Measurements from ENCODE around the gene CLIP2.

Gene CLIP2

GRCh38 chr7:74290981-74291441, 1.8 kb downstream of the CLIP2 start:
- peak overlapping the region; percentile 91 for H3K4me3 ChIP-seq (ENCODE audit: low read depth, low read length)
- TF ChIP-seq CTCF (IDR thresholded peaks at IDR 0.05; ENCODE audit: borderline replicate concordance, insufficient read depth, low read depth, low read length): no peak

- peak overlapping the region; percentile 38 for H3K4me3 ChIP-seq (ENCODE audit: low read depth, low read length)
- no peak for TF ChIP-seq CTCF (IDR thresholded peaks at IDR 0.05; ENCODE audit: borderline replicate concordance, insufficient read depth, low read depth, low read length)
These were observed 2.3 kb downstream of the CLIP2 start for GRCh38 chr7:74291535-74291934.

DNA sequence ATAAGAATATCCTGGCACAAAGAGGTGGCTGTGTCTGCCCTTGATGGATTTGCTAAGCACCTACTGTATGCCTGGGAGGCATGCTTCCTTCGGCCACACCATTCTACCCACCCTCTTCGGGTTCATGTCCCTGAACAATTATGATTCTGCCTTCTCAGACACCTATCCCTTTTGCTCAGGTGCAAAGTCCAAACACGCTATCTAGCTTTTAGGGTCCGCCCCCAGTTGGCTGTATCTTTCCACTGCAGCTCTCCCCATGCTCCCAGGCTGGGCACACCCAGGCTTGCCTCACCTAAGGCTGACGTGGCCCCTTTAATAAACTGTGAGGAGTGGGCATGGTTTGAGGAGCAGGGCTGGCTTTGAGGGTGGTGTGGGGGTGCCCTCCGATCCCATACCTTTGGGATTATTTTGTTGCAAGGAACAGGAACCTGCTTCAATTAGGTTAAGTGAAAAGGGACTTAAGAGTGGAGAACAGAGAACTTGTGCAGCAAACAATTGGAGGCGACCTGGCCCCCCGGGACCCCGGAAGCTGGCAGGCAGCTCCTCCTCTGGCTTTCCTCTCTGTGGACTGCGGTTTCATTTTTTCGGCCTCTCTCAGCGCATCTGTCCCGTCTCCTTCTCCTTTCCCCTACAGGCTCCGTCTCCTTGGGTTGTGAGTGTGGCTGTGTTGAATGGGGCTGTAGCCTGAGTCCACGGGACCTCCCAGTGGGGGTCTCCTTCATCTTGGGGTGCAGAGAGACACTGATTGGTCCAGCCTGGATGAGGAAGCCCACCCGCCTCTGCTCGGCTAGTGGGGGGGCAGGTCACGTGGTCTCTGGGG, 3.8 kb downstream of the CLIP2 start:
- TF ChIP-seq CTCF (IDR thresholded peaks at IDR 0.05; ENCODE audit: borderline replicate concordance, insufficient read depth, low read depth, low read length): no peak
- no peak overlapping the region for H3K4me3 ChIP-seq (ENCODE audit: low read depth, low read length)

DNA sequence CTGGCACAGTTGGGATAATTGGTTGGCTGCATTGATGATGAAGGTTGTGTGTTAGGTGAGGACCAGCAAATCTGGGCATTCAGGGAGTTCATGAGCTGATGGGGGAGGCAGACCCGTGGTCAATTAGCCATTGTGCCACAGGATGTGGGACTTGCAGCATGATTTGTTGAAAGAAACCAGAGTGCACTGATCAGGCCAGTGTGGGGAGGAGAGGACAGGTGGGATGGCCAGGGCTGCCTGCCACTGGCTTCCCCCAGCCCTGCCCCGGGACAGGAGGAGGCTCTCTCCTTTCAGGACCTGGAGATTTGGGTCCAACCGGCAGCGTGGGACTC, 4.3 kb downstream of the CLIP2 start:
- no peak overlapping the region for H3K4me3 ChIP-seq (ENCODE audit: low read depth, low read length)
- TF ChIP-seq CTCF (IDR thresholded peaks at IDR 0.05; ENCODE audit: borderline replicate concordance, insufficient read depth, low read depth, low read length): no peak

DNA sequence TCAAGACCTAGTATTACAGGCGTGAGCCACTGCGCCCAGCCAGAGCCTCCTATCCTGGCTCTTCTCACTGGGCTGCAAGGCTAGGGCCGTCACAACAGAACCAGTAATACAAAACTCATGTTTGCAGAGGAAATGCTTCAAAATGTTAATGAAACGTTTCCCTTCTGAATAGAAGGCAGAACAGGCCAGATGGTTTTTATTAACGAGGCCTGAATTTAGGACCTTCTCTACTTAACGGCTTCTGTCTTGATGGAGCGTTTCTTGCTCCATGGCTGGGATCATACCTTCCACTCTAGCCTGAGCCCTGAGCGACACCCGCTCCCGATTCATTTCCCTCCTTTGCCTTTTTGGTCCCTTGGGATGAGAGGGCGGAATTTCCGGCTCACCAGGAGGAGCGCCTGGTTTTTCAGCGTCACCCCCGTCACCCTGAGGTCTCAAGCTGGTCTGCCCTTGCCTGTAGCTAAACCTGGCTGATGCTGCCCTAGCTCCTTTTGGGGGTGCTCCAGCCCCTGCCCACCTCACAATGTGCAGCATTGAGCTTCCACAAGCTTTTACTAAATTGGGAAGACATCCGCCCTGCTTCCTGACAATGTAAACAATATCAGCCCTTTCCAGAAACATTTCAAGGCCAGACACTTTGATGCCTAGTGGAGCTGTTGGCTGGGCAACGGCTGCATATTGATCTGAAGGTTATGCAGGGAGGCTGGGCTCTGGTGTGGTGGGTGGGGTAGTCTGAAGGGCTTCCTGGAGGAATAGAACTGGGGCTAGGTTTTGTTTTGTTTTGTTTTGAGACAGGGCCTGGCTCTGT, 5.2 kb downstream of the CLIP2 start:
- H3K4me3 ChIP-seq (ENCODE audit: low read depth, low read length): no peak overlapping the region
- TF ChIP-seq CTCF (IDR thresholded peaks at IDR 0.05; ENCODE audit: borderline replicate concordance, insufficient read depth, low read depth, low read length): no peak

DNA sequence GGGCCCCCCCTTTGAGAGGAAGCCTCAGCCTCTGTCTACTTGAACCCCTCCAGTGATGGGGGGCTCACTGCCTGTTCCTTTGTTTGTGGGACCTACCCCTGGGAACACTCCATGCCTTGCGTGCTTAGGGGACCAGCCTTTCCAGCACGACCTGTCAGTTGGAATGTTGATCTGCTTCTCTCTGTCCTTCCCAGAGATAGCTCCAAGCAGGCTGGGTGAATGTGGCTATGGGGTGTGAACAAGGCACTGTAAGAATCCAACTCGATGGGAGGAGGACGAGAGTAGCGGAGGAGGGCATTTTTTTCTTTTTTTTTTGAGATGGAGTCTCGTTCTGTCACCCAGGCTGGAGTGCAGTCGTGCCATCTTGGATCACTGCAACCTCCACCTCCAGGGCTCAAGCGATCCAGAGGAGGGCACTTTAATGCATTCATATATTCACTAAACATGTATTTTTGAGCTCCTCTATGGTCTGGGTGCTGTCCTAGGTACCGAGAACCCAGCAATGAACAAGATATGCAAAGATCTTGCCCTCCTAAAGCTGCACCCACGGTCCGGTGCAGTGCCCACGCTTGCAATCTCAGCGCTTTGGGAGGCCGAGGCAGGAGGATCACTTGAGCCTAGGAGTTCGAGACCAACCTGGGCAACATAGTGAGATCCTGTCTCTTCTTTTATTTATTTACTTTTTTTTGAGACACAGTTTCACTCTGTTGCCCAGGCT, 8.5 kb downstream of the CLIP2 start:
- TF ChIP-seq CTCF (IDR thresholded peaks at IDR 0.05; ENCODE audit: borderline replicate concordance, insufficient read depth, low read depth, low read length): no peak
- H3K4me3 ChIP-seq (ENCODE audit: low read depth, low read length): no peak overlapping the region
